HEK293 (cell line): ENCODE data around the gene TAF6L.

ENCODE experiments used
- CTCF ChIA-PET: fragments of 350-600 bp; formaldehyde crosslinking; extraction: SDS; loops from one replicate; lab custom pipeline; 2021; ENCODE audit warnings: antibody characterized with exemption; lab: Yijun Ruan, JAX
- POLR2A ChIA-PET: fragments of 300-600 bp; formaldehyde crosslinking; extraction: SDS; loops from one replicate; lab custom pipeline; 2020; ENCODE audit warnings: antibody characterized with exemption, inconsistent platforms; lab: Yijun Ruan, JAX
- H3K27ac ChIP-seq: fragments of 200-500 bp; sonication (Bioruptor generic); 2 replicates; pipeline ENCODE4 v1.5.1; 2014; ENCODE audit warnings: low read depth, low read length, control low read depth, inconsistent platforms; ENCODE audit errors: extremely low read depth
- H3K36me3 ChIP-seq, 2 experiments: fragments of 200-500 bp in 1 of 2; sonication (Bioruptor generic) in 1 of 2; 1 replicate in 1 of 2; 2 replicates in 1 of 2; pipeline ENCODE4 v1.5.1; 2014 to 2017; ENCODE audit warnings: inconsistent platforms in 2 of 2, low read length in 2 of 2; ENCODE audit not compliant: control insufficient read depth in 2 of 2, insufficient read depth in 1 of 2
- H3K4me1 ChIP-seq: fragments of 200-500 bp; sonication (Bioruptor generic); 2 replicates; pipeline ENCODE4 v1.5.1; 2014; ENCODE audit warnings: mild to moderate bottlenecking, low read length, inconsistent platforms; ENCODE audit not compliant: control insufficient read depth, insufficient read depth
- H3K4me3 ChIP-seq: 2 replicates; pipeline ENCODE4 v1.5.1; 2011; ENCODE audit warnings: low read depth, mild to moderate bottlenecking, control low read depth, low read length, moderate library complexity
- H3K9me3 ChIP-seq: fragments of 200-500 bp; sonication (Bioruptor generic); 2 replicates; pipeline ENCODE4 v1.5.1; 2014; ENCODE audit warnings: low read depth, low read length, inconsistent platforms; ENCODE audit not compliant: control insufficient read depth, insufficient read depth
- BCL11B ChIP-seq: fragments of 450-650 bp; formaldehyde crosslinking; IDR thresholded peaks from 2 replicates; pipeline ENCODE4 v1.5.1; 2016; ENCODE audit warnings: low read depth, missing biosample characterization, missing genetic modification characterization
- GLIS1 ChIP-seq: fragments of 450-650 bp; formaldehyde crosslinking; IDR thresholded peaks from 2 replicates; pipeline ENCODE4 v1.5.1; 2016; ENCODE audit warnings: missing biosample characterization, missing genetic modification characterization
- KLF10 ChIP-seq: fragments of 450-650 bp; IDR thresholded peaks from 2 replicates; pipeline ENCODE4 v1.5.1; 2018; ENCODE audit warnings: missing biosample characterization, mild to moderate bottlenecking, missing genetic modification characterization
- KLF9 ChIP-seq: fragments of 450-650 bp; formaldehyde crosslinking; IDR thresholded peaks from 2 replicates; pipeline ENCODE4 v1.5.1; 2016; ENCODE audit warnings: missing biosample characterization, missing genetic modification characterization, low read depth
- SP2 ChIP-seq: fragments of 450-650 bp; formaldehyde crosslinking; IDR thresholded peaks from 2 replicates; pipeline ENCODE4 v1.5.1; 2016; ENCODE audit warnings: missing biosample characterization, missing genetic modification characterization
- YY1 ChIP-seq: fragments of 450-650 bp; formaldehyde crosslinking; IDR thresholded peaks from 2 replicates; pipeline ENCODE4 v1.5.1; 2018; ENCODE audit warnings: missing biosample characterization, missing genetic modification characterization
- ZBTB20 ChIP-seq: fragments of 450-650 bp; formaldehyde crosslinking; IDR thresholded peaks from 2 replicates; pipeline ENCODE4 v1.5.1; 2016; ENCODE audit warnings: missing biosample characterization, missing genetic modification characterization
- ZBTB21 ChIP-seq: fragments of 450-650 bp; formaldehyde crosslinking; IDR thresholded peaks from 2 replicates; pipeline ENCODE4 v1.5.1; 2017; ENCODE audit warnings: missing biosample characterization, missing genetic modification characterization
- ZBTB8A ChIP-seq: fragments of 450-650 bp; formaldehyde crosslinking; IDR thresholded peaks from 2 replicates; pipeline ENCODE4 v1.5.1; 2016; ENCODE audit warnings: missing biosample characterization, missing genetic modification characterization
- ZNF114 ChIP-seq: fragments of 450-650 bp; formaldehyde crosslinking; IDR thresholded peaks from 2 replicates; pipeline ENCODE4 v1.5.0; 2017; ENCODE audit warnings: missing biosample characterization, missing genetic modification characterization
- ZNF24 ChIP-seq: fragments of 450-650 bp; formaldehyde crosslinking; IDR thresholded peaks from 2 replicates; pipeline ENCODE4 v1.5.1; 2016; ENCODE audit warnings: missing biosample characterization, missing genetic modification characterization
- ZNF274 ChIP-seq, 2 experiments: fragments of 200-500 bp in 1 of 2; fragments of 450-650 bp in 1 of 2; sonication (Bioruptor generic) in 1 of 2; formaldehyde crosslinking in 1 of 2; IDR thresholded peaks; 2 replicates each; pipeline versions ENCODE4 v1.5.1 to v1.6.1; 2014 to 2016; ENCODE audit warnings: borderline replicate concordance in 1 of 2, inconsistent platforms in 1 of 2, low read length in 1 of 2, missing biosample characterization in 1 of 2, missing genetic modification characterization in 1 of 2
- ZNF324 ChIP-seq: fragments of 450-650 bp; formaldehyde crosslinking; IDR thresholded peaks from 2 replicates; pipeline ENCODE4 v1.5.1; 2016; ENCODE audit warnings: missing biosample characterization, missing genetic modification characterization
- ZNF37A ChIP-seq: fragments of 450-650 bp; IDR thresholded peaks from 2 replicates; pipeline ENCODE4 v1.5.1; 2018; ENCODE audit warnings: missing biosample characterization, missing genetic modification characterization
- ZNF549 ChIP-seq: fragments of 450-650 bp; IDR thresholded peaks from 2 replicates; pipeline ENCODE4 v1.5.1; 2018; ENCODE audit warnings: missing biosample characterization, missing genetic modification characterization, mild to moderate bottlenecking, inconsistent platforms, moderate library complexity
- ZNF561 ChIP-seq: fragments of 450-650 bp; IDR thresholded peaks from 2 replicates; pipeline ENCODE4 v1.5.1; 2018; ENCODE audit warnings: missing biosample characterization, missing genetic modification characterization, borderline replicate concordance
- ZNF571 ChIP-seq: fragments of 450-650 bp; formaldehyde crosslinking; IDR thresholded peaks from 2 replicates; pipeline ENCODE4 v1.5.0; 2017; ENCODE audit warnings: missing biosample characterization, missing genetic modification characterization
- ZNF677 ChIP-seq: fragments of 450-650 bp; IDR thresholded peaks from 2 replicates; pipeline ENCODE4 v1.5.0; 2018; ENCODE audit warnings: missing biosample characterization, mild to moderate bottlenecking, missing genetic modification characterization, moderate library complexity
- ZNF768 ChIP-seq: fragments of 450-650 bp; formaldehyde crosslinking; IDR thresholded peaks from 2 replicates; pipeline ENCODE4 v1.5.1; 2018; ENCODE audit warnings: missing biosample characterization, mild to moderate bottlenecking, missing genetic modification characterization
- ZNF776 ChIP-seq: fragments of 450-650 bp; formaldehyde crosslinking; IDR thresholded peaks from 2 replicates; pipeline ENCODE4 v1.5.0; 2017; ENCODE audit warnings: missing biosample characterization, missing genetic modification characterization, borderline replicate concordance
- ZNF843 ChIP-seq: fragments of 450-650 bp; formaldehyde crosslinking; IDR thresholded peaks from 2 replicates; pipeline ENCODE4 v1.5.1; 2016; ENCODE audit warnings: missing biosample characterization, missing genetic modification characterization
- ZSCAN30 ChIP-seq: fragments of 450-650 bp; IDR thresholded peaks from 2 replicates; pipeline ENCODE4 v1.5.1; 2018; ENCODE audit warnings: missing biosample characterization, mild to moderate bottlenecking, missing genetic modification characterization, moderate library complexity
- ZSCAN4 ChIP-seq: fragments of 450-650 bp; formaldehyde crosslinking; IDR thresholded peaks from 2 replicates; pipeline ENCODE4 v1.5.1; 2017; ENCODE audit warnings: missing biosample characterization, missing genetic modification characterization
- TF ChIP-seq, protein P1 (sequence below): fragments of 450-650 bp; formaldehyde crosslinking; IDR thresholded peaks from 2 replicates; pipeline ENCODE4 v1.5.1; 2016; ENCODE audit warnings: missing biosample characterization, missing genetic modification characterization
- TF ChIP-seq, protein P2 (sequence below): IDR thresholded peaks from 2 replicates; pipeline ENCODE4 v1.6.1; 2011; ENCODE audit warnings: mild to moderate bottlenecking, low read depth, low read length, borderline replicate concordance
- TF ChIP-seq, protein P3 (sequence below): fragments of 450-650 bp; formaldehyde crosslinking; IDR thresholded peaks from 2 replicates; pipeline ENCODE4; 2016; ENCODE audit warnings: missing biosample characterization, missing genetic modification characterization
- TF ChIP-seq, protein P4 (sequence below): fragments of 450-650 bp; formaldehyde crosslinking; IDR thresholded peaks from 2 replicates; pipeline ENCODE4 v1.5.1; 2016; ENCODE audit warnings: missing biosample characterization, missing genetic modification characterization

Gene TAF6L

GRCh38 chr11:62811659-62812058 lies 40.5 kb downstream of the TAF6L start:
- no peak for TF ChIP-seq ZBTB21 (tag by site-specific recombination)
- no peak for TF ChIP-seq YY1 (tag by site-specific recombination)
- TF ChIP-seq ZNF776, result no peak
- TF ChIP-seq GLIS1 (tag by site-specific recombination), result no peak
- TF ChIP-seq, protein P1, sequence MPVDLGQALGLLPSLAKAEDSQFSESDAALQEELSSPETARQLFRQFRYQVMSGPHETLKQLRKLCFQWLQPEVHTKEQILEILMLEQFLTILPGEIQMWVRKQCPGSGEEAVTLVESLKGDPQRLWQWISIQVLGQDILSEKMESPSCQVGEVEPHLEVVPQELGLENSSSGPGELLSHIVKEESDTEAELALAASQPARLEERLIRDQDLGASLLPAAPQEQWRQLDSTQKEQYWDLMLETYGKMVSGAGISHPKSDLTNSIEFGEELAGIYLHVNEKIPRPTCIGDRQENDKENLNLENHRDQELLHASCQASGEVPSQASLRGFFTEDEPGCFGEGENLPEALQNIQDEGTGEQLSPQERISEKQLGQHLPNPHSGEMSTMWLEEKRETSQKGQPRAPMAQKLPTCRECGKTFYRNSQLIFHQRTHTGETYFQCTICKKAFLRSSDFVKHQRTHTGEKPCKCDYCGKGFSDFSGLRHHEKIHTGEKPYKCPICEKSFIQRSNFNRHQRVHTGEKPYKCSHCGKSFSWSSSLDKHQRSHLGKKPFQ, result no peak
- TF ChIP-seq KLF9, result no peak
- TF ChIP-seq ZNF274 (IDR thresholded peaks at IDR 0.05; ENCODE audit: low read length), result no peak
- TF ChIP-seq ZNF274 (tag by site-specific recombination; IDR thresholded peaks at IDR 0.05; ENCODE audit: borderline replicate concordance), result no peak
- TF ChIP-seq ZNF768, result no peak
- TF ChIP-seq ZNF114 (tag by site-specific recombination), result no peak
- no peak for TF ChIP-seq ZNF561 (tag by site-specific recombination)
- no peak for TF ChIP-seq ZNF324
- no peak for TF ChIP-seq ZBTB8A (tag by site-specific recombination)
- TF ChIP-seq, protein P2, sequence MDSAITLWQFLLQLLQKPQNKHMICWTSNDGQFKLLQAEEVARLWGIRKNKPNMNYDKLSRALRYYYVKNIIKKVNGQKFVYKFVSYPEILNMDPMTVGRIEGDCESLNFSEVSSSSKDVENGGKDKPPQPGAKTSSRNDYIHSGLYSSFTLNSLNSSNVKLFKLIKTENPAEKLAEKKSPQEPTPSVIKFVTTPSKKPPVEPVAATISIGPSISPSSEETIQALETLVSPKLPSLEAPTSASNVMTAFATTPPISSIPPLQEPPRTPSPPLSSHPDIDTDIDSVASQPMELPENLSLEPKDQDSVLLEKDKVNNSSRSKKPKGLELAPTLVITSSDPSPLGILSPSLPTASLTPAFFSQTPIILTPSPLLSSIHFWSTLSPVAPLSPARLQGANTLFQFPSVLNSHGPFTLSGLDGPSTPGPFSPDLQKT, result no peak
- TF ChIP-seq ZNF549 (tag by site-specific recombination), result no peak
- ChIA-PET POLR2A (interaction anchor here (0.6 to 2.9 kb wide), 6 partner anchors 10 to 30 kb away, joined by 3 to 14 read pairs (median 4); partner anchors contain the start of genes STX5, TEX54 and TMEM179B), CTCF (interaction anchor here (0.6 to 0.8 kb wide), 5 partner anchors 21 to 1051 kb away, joined by 3 to 5 read pairs (median 4); no protein-coding TSS in a partner anchor)
- Histone ChIP-seq H3K27ac (no peak overlapping the region), H3K4me1 (no peaks in the 10 kb centered on the region), H3K36me3 (peaks cover 10 to 26% of the 10 kb centered on the region in 2 experiments; a peak in 2 of 3 replicates), H3K9me3 (no peaks in the 10 kb centered on the region), H3K4me3 (no peak overlapping the region)

- no peak overlapping the region for H3K4me3 ChIP-seq
- CTCF ChIA-PET, result interaction anchor here (0.9 to 1.8 kb wide), 4 partner anchors 13 to 159 kb away, joined by 4 to 5 read pairs (median 4); partner anchors contain the start of gene TEX54
- peaks cover 25 to 54% of the 10 kb centered on the region in 2 experiments; a peak in 2 of 3 replicates for H3K36me3 ChIP-seq
- no peak overlapping the region for H3K27ac ChIP-seq
- H3K9me3 ChIP-seq, result no peaks in the 10 kb centered on the region
- no peak for TF ChIP-seq ZBTB20 (tag by site-specific recombination)
- TF ChIP-seq SP2, result no peak
- TF ChIP-seq ZSCAN30 (tag by site-specific recombination), result no peak
- TF ChIP-seq YY1 (tag by site-specific recombination), result no peak
- no peak for TF ChIP-seq ZNF843 (tag by site-specific recombination)
- no peak for TF ChIP-seq ZNF24 (tag by site-specific recombination)
- POLR2A ChIA-PET, result interaction anchor here (1.2 to 3.2 kb wide), 3 partner anchors 11 to 25 kb away, joined by 4 to 11 read pairs (median 9); partner anchors contain the start of genes NXF1, STX5 and TEX54
- H3K4me1 ChIP-seq, result no peaks in the 10 kb centered on the region
Measured at GRCh38 chr11:62816557-62816956, 45.4 kb downstream of the TAF6L start.

GRCh38 chr11:62817129-62817528 lies 45.9 kb downstream of the TAF6L start:
- ChIA-PET CTCF (interaction anchor here (1.0 to 1.8 kb wide), 2 partner anchors 13 to 31 kb away, joined by 5 read pairs; no protein-coding TSS in a partner anchor), POLR2A (interaction anchor here (1.2 to 3.2 kb wide), 3 partner anchors 12 to 24 kb away, joined by 4 to 11 read pairs (median 9); partner anchors contain the start of genes NXF1, STX5 and TEX54)
- Histone ChIP-seq H3K36me3 (peaks cover 25 to 56% of the 10 kb centered on the region in 2 experiments; a peak in 2 of 3 replicates), H3K9me3 (no peaks in the 10 kb centered on the region), H3K4me1 (no peaks in the 10 kb centered on the region), H3K27ac (no peak overlapping the region), H3K4me3 (no peak overlapping the region)
- TF ChIP-seq, protein P3, sequence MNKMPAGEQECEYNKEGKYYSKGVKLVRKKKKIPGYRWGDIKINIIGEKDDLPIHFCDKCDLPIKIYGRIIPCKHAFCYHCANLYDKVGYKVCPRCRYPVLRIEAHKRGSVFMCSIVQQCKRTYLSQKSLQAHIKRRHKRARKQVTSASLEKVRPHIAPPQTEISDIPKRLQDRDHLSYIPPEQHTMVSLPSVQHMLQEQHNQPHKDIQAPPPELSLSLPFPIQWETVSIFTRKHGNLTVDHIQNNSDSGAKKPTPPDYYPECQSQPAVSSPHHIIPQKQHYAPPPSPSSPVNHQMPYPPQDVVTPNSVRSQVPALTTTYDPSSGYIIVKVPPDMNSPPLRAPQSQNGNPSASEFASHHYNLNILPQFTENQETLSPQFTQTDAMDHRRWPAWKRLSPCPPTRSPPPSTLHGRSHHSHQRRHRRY (tag by site-specific recombination), result no peak
- TF ChIP-seq, protein P4, sequence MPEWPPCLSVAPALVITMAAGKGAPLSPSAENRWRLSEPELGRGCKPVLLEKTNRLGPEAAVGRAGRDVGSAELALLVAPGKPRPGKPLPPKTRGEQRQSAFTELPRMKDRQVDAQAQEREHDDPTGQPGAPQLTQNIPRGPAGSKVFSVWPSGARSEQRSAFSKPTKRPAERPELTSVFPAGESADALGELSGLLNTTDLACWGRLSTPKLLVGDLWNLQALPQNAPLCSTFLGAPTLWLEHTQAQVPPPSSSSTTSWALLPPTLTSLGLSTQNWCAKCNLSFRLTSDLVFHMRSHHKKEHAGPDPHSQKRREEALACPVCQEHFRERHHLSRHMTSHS, result no peak
- TF ChIP-seq ZNF677 (tag by site-specific recombination) (no peak), ZNF37A (tag by site-specific recombination) (no peak), ZNF571 (no peak), ZSCAN30 (tag by site-specific recombination) (no peak), KLF10 (tag by site-specific recombination) (no peak), ZSCAN4 (tag by site-specific recombination) (no peak), BCL11B (tag by site-specific recombination) (no peak)
